ELR (cell line): Measurements from ENCODE around the gene TRPM2.
"Not testable (repeated sequence)": the region's sequence is repeated elsewhere in the genome, so short reads cannot be mapped to it uniquely, and the experiment has no call there.

Source experiments
- DNase-seq: peaks from one replicate; pipeline ENCODE4 v3.0.0-alpha.2; 2015; ENCODE audit warnings: low read depth

TRPM2 gene

DNA sequence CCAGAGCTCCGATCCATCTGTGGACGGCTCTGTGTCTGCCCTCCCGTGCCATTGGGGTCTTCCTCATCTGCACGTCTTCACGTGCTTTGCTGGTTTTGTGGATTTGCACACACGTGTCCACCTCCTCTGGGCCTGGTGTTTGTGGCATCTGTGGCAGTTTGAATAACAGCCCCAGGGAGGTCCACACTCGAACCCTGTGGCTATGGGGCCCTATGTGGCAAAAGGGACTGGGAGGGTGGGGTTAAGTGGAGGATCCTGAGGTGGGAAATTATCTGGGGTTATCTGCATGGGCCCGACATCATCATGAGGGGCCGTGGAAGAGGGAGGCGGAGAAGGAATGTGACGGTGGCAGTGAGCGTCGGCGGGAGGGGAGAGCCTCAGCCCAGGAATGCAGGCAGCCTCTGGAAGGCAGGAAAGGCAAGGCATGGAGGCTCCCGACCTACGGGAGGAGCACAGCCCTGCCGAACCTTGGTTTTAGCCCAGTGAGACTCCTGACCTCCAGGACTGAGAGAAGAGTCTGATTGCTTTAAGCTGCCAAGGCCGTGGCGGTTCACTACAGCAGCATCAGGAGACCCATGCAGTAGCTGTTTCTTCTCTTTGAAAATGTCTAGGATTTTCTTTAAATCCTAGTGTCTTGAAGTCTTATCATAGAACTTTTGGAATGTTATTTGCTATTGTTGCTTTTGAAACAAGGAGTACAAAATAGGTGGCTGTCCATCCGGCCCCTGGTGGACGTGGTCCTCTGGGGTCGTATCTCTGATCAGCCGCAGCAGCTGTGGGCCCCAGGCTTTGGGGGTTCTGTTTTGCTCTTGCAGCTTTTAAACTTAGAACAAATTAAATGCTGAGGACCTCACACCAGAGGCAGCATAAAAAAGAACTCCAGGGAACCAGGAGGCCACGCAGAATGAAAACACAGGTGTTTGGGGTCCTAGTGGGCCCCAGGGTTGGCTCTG is 61.9 kb downstream of the TRPM2 start:
- DNase-seq, result no peak

DNA sequence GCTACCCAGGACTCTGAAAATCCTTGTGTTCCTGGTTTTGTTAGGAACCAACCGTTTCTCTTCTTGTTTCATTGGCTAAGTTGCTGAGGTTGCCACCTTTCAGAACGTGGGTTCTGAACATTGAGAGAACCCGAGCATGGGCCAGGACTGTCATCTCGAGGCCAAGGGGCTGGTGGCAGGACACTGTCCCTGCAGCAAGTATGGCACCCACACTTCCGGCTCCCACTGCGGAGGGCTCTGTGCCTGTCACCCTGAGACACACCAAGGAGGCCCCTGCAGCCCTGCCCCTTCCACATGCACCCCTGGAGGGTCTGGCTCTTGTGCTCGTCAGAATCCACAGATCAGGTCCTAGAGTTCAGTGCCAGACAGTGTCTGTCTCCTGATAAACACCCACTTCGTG is 62.8 kb downstream of the TRPM2 start:
- no peak for DNase-seq

DNA sequence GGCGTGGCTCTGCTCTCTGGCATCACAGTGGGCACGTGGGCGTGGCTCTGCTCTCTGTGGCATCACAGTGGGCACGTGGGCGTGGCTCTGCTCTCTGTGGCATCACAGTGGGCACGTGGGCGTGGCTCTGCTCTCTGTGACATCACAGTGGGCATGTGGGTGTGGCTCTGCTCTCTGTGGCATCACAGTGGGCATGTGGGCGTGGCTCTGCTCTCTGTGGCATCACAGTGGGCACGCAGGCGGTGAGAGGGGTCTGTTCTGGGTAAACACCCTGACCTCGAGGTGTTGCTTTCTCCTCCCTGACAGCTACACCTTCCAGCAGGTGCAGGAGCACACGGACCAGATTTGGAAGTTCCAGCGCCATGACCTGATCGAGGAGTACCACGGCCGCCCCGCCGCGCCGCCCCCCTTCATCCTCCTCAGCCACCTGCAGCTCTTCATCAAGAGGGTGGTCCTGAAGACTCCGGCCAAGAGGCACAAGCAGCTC is 64.2 kb downstream of the TRPM2 start:
- DNase-seq, result not testable (repeated sequence)

DNA sequence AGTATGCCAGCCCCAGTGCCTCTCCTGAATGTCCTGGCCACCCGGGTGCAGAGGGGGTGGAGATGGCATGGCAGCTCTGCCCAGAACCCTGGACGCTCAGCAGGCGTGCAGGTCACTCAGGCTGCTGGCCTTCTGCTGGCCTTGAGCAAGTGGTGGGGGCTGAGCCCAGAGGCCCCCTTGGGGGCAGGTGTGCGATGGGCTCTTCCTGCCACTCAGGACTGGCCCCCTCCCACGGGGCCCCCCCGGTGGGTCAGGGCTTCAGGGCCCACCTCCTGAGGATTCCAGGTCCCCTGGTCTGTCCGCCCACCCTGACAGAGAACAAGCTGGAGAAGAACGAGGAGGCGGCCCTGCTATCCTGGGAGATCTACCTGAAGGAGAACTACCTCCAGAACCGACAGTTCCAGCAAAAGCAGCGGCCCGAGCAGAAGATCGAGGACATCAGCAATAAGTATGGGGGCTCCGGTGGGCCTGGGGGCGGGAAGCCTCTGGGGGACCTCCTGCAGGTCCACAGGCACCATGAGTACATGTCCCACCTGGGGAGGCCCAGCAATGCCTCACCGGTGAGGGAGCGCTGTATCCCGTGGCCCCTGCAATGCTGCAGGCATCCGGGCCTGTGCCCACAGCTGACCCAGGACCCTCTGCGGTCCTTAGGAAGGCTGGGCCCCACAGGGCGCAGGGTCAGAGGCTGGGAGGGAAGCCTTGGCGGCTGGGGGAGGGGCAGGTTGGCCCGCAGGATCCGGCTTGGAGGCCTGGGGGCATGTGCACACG is 64.9 kb downstream of the TRPM2 start:
- no peak for DNase-seq

DNA sequence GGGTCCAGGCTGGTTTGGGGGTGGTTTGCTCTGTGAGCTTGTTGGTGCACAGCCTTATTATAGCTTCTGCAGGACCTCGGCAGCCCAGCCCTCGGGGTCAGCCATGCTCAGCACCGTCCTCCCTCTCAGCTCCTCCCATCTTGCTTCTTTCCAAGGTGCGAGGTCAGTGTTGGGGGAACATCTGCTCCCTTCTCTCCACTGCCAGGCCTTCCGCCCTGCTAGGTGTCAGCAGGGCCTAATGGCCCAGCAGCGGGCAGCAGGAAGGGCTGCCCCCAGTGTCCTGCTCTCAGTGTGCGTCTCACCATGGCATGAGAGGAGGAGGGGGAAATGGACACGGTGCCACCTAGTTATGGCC is 65.4 kb downstream of the TRPM2 start:
- DNase-seq, result no peak

DNA sequence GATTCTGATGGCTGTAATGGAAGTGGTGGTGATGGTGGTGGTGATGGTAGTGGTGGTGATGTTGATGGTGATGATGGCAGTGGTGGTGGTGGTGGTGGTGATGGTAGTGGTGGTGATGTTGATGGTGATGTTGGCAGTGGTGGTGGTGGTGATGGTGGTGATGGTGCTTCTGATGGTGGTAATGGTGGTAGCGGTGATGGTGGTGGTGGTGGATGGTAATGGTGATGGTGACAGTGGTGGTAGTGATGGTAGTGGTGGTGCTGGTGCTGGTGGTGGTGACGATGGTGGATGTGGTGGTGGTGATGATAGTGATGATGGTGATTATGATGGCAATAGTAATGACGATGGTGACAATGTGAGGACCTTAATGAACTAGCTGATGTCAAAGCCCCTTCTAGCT is 66.3 kb downstream of the TRPM2 start:
- DNase-seq, result no peak

DNA sequence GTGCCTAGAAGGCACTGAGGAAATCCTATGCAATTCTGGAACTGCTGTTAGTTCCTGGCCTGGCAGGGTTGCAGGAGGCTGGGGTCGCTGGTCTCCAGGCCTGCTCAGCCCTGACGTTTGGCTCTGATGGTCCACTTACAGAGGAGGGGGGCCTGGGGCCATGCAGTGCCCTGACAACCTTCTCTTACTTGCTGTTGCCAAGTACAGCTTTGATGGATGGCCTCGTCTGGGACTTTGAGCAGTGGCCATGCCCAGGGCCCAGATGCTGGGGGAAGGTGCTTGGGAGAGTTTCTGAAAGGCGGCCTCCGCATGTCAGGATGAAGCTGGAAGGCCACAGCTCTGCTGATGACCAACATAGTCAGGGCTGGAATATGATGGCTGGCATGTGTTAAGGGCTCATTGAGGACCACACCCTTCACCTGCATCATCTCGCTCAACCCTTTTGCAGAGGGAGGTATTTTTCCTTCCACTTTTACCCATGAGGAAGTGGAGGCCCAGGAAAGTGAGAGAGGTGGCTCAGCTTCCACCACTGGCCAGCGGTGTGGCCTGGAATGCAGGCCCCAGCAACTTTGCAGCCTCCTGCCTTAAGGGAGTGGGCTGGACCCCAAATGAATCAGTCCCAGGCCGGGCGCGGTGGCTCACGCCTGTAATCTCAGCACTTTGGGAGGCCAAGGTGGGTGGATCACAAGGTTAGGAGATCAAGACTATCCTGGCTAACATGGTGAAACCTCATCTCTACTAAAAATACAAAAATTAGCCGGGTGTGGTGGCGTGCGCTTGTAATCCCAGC is 67.2 kb downstream of the TRPM2 start:
- no peak for DNase-seq

DNA sequence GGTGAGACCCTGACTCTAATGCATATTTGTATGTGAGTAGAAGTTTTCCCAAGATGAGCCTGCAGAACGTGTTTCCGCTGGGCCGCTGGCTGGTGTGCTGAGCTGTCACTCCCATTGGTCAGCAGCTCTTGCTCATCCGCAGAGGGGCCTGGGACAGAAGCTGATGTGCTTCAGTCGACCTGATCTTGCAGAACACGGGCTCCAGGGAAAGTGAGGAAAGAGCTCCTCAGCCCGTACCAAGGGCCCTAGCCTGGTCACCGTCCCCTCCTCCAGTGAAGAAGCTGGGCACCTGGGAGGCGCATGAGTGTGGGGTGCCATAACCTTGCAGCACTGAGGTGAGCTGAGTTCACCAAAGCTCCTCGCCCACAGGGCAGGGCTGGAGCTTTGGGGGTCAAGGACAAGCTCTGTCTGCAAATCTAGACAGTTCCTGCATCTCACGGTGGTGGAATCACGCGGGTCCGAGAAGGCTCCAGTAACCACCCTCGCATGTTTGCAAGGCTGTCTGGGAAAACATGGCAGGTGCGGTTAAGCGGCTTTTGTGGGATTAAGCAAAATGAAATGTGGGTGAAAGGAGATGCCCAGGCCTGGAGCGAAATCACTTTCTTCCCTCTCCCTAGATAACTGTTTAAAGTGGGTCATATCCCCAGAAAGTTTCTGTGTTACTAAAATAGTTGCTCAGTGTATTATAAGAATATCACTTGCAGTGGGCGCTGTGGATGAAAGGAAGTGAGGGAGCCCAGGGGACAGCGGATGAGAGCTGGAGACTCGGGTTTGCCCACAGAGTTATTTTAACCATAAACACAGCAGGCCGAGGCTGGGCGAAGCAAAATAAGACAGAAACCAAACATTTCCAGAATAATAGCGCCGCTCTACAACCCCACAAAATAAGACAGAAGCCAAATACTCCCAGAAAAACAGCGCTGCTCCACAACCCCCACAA is 68.8 kb downstream of the TRPM2 start:
- DNase-seq, result no peak

DNA sequence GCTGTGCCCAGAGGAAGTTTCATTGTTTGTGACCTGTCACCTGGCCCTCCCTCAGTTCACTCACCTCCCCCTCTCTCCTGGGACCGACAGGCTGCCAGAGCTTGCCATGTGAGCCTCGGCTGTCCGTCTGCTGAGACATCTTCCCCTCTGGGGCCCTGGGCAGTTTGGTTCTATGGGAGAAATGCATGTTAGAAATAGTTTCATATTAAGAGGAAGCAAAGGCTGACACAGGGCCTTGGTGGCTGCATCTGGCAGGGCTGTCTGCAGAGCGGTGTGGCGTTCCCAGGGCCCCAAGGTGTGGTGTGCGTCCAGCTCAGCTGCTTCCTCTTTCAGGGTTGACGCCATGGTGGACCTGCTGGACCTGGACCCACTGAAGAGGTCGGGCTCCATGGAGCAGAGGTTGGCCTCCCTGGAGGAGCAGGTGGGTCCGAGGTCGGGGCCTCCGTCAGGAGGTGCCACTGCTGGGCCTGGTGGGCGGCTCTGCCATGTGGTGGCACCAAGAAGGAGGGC is 69.9 kb downstream of the TRPM2 start:
- DNase-seq, result no peak

DNA sequence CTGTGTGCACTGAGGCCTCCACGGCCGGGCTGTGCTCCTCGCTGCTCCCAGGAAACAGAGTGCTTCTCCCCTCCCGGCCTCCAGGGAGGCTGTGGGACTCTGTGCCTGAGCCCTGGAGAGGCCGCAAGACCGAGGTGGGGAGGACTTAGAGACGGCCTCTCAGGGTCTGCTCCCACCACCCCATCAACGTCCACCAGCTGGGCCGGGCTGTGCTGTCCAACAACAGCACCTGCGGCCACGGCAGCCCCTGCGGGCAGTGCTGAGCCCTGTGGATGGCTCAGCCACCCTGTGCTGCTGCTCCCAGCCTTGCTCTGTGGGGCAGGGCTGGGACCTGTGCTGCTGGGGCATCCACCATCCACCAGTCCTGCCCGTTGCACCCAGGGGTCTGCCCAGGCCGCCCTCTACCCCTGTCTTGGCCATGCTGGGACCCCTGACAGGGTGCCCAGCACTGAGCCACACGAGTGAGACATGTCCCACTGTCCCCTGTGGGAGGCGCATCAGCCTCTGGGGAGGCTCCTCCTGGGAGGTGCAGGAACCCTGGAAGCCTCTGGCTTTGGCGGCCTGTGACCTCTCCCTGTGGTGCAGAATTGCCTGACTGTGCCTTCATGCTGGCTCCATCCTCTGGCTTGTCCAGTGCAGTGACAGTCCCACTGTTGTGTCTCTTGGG is 70.7 kb downstream of the TRPM2 start:
- DNase-seq, result no peak

DNA sequence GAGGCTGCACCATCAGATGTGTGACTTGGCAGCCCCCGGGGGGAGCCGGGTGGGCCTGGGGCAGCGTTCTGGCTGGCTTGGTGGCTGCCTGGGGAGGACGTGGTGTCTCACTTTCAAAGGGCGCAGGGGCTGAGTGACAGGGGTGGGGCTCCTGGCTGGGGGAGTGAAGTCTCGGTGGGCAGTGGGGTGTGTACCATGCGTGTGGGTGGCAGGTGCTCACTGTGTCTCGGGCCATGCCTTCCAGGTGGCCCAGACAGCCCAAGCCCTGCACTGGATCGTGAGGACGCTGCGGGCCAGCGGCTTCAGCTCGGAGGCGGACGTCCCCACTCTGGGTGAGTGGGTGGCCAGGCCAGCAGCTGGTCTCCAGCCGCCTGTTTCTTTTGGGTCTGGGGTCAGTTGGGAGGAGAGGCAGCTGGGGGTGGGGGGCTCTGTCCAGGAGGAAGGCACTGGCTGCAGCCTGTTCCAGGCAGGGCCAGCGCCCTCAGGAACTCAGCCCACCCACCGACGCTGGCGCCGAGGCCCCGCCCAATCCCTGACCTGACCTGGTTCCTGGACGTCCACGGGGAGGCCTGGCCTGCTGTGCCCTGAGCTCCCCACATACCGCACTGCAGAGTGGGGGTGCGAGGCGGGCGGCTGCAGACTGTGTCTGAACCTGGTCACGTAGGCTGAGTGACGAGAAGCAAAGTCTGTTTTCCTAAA is 71.3 kb downstream of the TRPM2 start:
- DNase-seq, result no peak

DNA sequence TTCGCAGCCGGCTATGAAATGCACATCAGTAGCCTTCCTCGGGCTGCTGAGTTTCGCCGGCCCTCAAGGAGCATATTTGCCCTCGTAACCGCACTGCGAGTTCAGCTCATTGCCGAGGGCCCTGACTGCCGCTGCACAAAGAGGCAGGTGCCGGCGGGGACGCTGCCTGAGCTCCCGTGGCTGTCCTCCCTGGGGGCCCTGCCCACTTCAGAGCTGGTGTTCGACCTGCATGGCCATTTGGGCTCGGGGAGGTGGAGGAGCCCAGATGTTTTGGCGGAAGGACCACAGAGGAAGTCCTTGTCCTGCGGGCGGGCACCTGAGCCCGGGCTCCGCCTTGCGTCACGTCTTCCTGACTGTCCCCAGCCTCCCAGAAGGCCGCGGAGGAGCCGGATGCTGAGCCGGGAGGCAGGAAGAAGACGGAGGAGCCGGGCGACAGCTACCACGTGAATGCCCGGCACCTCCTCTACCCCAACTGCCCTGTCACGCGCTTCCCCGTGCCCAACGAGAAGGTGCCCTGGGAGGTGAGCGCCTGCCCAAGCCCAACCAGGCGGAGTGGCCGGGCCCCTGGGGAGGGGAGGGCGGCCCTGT is 72.0 kb downstream of the TRPM2 start:
- no peak for DNase-seq

DNA sequence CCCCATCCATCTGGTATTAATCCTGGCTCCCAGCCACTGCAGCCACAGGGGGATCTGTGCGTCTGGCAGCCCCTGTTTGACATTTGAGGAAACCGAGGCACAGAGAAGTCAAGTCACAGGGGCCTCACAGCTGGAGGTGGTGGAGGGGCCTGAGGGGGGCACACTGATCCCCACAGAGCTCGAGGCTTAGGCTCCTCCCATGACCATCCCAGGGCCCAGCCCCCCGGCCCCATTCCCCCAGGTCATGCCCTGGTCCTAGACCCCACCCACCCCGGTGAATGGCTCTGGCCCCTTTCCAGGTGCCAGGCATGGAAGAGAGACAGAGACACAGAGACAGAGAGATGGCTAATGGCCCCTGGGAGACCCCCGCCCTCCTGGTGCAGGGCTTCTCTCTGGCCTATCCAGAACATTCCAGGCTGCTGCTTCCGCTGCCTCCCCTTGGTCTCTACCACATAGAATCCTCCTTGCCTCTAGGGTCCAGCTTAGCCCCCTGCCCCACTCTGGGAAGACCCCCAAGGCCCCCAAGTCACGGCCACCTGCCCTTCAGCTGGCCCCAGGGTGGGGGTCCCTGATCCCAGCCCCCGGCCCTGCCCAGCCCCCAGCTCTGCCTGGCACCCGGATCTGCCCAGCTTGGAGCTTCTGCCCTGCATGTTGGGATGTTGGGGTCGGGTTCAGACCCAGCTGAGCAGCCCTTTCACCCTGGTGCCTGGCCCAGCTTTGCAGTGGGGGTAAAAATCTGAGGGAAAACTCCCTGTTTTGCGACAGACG is 72.7 kb downstream of the TRPM2 start:
- no peak for DNase-seq

DNA sequence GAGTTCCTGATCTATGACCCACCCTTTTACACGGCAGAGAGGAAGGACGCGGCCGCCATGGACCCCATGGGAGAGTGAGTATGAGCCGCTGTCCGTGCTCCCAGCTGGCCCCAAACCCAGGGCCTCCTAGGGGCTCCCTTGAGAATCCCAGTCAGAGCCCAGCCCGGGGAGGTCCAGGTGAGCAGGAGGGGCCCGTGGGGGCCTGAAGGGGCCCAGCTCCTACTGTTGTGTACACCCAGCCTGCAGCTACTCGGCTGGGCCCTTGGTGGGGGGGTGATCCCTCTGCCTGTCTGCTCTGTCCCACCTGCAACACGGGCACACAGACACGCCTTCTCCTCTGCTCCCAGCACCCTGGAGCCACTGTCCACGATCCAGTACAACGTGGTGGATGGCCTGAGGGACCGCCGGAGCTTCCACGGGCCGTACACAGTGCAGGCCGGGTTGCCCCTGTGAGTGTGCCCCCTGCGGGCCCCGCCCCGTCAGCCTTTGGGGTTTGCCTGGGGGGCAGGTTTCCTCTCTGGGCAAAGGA is 73.3 kb downstream of the TRPM2 start:
- DNase-seq, result no peak

DNA sequence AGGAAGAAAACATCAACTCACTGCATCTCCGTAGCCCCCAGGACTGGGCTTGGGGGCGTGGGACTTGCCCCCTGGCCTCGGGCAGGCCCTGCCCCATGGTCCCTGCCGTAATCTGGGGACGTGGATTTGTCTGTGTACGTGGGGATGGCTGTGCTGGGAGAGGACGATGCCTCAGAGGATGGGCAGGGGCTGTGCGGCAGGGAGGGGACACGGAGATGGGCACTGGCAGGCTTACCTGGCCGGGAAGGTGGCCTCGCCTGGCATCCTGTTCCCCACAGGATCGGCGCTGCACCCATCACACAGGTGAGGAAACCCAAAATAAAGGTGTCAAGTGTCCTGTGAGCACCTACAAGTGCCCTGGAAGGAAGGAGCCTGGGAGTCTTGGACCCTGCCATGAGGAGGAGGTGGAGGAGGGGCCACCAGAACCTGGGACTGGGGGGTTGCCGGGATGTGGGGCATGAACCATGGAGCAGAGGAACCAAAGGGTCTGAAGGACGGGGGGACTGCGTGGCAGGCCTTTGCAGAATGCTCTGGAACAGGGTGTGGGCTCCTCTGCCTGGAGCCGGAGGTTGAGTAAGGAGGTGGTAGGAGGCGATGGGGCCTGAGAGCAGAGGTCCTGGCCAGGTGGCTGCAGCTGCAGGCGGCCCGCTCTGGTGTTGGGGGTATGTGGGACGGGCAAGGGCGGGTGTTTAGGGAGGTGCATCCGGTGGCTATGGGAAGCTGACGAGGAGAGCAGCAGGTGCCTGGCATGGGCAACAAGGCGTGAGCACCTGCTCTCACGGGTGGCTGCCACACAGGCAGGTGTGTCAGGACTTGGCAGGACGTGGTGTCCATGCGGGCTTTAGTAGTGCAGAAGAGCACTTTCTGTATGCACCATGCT is 74.1 kb downstream of the TRPM2 start:
- DNase-seq, result no peak

DNA sequence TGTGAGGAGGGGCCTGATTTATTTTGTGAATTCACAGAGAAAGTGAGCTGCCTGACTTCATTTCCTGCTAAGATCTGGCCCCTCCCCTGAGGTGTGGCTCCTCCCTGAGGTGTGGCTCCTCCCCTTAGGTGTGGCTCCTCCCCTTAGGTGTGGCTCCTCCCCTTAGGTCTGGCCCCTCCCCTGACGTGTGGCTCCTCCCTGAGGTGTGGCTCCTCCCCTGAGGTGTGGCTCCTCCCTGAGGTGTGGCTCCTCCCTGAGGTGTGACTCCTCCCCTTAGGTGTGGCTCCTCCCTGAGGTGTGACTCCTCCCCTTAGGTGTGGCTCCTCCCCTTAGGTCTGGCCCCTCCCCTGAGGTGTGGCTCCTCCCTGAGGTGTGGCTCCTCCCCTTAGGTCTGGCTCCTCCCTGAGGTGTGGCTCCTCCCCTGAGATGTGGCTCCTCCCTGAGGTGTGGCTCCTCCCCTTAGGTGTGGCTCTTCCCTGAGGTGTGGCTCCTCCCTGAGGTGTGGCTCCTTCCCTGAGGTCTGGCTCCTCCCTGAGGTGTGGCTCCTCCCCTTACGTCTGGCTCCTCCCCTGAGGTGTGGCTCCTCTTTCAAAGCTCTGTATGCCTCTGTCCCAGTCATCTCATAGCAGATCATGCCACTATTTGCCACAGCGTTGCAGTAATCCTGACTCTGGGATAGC is 75.0 kb downstream of the TRPM2 start:
- DNase-seq, result peak; percentile 27

DNA sequence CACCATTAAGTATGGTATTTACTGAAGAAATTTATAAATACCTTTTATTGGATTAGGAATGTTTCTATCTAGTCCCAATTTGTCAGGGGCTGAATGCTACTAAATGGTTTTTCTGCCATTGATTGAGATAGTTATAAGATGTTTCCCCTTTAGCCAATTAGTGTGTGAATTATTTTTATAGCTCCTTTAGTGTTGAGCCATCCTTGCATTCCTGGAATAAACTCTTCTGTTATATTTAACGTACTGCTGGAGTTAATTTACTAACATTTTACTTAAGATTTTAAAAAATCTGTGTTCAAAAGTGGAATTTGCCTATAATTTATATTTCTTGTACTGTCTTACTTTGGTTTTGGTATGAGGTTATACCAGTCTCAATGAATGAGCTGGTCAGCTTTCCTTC is 76.5 kb downstream of the TRPM2 start:
- DNase-seq, result no peak
